ENCODE results near the gene AMFR. TPM values are rescaled to one million over a fixed set of nuclear protein-coding genes. Genes with fewer than 3 reads are reported as not detected.

AMFR gene
- total and polyA plus RNA-seq, 10 of the 15 experiments (the other 5 are each of a cell fraction or from before 2014, with no cell fraction given) = 8.2 to 67.6 (median 28.1) TPM

DNA sequence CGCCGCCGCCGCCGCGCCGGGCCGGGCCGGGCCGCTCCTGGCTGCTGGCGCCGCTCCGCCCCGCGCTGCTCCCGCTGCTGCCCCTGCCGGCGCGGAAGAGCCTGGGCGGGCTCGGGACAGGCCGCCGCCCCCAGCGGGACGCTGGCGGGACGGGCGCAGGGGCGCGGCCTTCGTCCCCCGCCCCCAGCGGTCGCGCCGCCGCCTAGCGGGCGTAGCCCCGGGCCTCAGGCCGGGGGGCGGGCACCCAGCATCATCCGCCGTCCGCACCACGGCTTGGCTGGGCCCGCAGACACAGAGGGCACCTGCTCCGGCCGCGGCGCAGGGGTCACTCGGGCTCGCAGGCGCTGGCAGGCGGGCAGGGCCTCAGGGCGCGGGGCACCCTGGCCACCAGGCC lies at the start of gene AMFR (continued):
- TF ChIP-seq POLR2A (IDR thresholded peaks at IDR 0.05; ENCODE audit: low read depth, low read length) = peak; percentile 48
- TF ChIP-seq ZNF274 (IDR thresholded peaks at IDR 0.05; ENCODE audit: insufficient read depth, insufficient read length) = no peak
- TF ChIP-seq STAT3 (IDR thresholded peaks at IDR 0.05; ENCODE audit: low read depth, low read length) = no peak
- TF ChIP-seq CHD2 (IDR thresholded peaks at IDR 0.05; ENCODE audit: borderline replicate concordance, low read depth, low read length) = peak; percentile 54; the same call in 1 of the 2 replicates
- no peak for TF ChIP-seq KAT2A (conservative IDR thresholded peaks at IDR 0.05; ENCODE audit: control insufficient read depth, low read depth, low read length)
- TF ChIP-seq, protein P1, sequence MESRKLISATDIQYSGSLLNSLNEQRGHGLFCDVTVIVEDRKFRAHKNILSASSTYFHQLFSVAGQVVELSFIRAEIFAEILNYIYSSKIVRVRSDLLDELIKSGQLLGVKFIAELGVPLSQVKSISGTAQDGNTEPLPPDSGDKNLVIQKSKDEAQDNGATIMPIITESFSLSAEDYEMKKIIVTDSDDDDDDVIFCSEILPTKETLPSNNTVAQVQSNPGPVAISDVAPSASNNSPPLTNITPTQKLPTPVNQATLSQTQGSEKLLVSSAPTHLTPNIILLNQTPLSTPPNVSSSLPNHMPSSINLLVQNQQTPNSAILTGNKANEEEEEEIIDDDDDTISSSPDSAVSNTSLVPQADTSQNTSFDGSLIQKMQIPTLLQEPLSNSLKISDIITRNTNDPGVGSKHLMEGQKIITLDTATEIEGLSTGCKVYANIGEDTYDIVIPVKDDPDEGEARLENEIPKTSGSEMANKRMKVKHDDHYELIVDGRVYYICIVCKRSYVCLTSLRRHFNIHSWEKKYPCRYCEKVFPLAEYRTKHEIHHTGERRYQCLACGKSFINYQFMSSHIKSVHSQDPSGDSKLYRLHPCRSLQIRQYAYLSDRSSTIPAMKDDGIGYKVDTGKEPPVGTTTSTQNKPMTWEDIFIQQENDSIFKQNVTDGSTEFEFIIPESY (IDR thresholded peaks at IDR 0.05) = no peak
- TF ChIP-seq, protein P2, sequence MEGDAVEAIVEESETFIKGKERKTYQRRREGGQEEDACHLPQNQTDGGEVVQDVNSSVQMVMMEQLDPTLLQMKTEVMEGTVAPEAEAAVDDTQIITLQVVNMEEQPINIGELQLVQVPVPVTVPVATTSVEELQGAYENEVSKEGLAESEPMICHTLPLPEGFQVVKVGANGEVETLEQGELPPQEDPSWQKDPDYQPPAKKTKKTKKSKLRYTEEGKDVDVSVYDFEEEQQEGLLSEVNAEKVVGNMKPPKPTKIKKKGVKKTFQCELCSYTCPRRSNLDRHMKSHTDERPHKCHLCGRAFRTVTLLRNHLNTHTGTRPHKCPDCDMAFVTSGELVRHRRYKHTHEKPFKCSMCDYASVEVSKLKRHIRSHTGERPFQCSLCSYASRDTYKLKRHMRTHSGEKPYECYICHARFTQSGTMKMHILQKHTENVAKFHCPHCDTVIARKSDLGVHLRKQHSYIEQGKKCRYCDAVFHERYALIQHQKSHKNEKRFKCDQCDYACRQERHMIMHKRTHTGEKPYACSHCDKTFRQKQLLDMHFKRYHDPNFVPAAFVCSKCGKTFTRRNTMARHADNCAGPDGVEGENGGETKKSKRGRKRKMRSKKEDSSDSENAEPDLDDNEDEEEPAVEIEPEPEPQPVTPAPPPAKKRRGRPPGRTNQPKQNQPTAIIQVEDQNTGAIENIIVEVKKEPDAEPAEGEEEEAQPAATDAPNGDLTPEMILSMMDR (IDR thresholded peaks at IDR 0.05 in 2 of 3, conservative IDR thresholded peaks at IDR 0.05 in 1 of 3; ENCODE audit: control insufficient read depth in 2 of 3, extremely low read depth in 1 of 3, insufficient read depth in 1 of 3, low read depth in 3 of 3, low read length in 3 of 3) = peak; percentile 14 to 36 (median 29); a peak in 4 of 6 replicates
- peak in 1 of 2 experiments; percentile 62; a peak in 2 of 4 replicates for TF ChIP-seq BHLHE40 (IDR thresholded peaks at IDR 0.05; ENCODE audit: borderline replicate concordance in 1 of 2, low read depth in 2 of 2, low read length in 1 of 2)

DNA sequence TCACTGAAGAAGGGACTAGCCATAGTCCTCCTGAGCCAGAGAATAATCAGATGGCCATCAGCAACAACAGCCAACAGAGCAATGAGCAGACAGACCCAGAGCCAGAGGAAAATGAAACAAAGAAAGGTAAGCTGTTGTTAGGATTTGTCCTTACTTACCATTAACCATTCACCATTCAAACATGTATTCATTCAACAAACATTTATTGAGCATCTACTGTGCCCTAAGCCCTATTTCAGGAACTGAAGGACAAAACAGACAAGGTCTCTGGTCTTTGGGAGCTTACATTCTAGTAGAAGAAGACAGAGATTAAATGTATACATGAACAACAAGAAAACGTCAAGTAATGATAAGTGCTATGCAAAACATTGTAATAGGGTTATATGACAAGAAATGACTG lies 45.3 kb upstream of the AMFR start:
- BruUV-seq (replicated peaks) = no TSS peak
- no peak overlapping the region for H3K9ac ChIP-seq (ENCODE audit: control insufficient read depth, insufficient read depth, low read length)
- no peak overlapping the region for H3K27ac ChIP-seq (ENCODE audit: control insufficient read depth, insufficient read depth)
- RAD21 ChIA-PET (ENCODE audit: unreplicated experiment) = no interaction called here
- H4K20me1 ChIP-seq (ENCODE audit: control insufficient read depth, insufficient read depth) = no peaks in the 10 kb centered on the region
- no peak for FAIRE-seq
- no peaks in the 10 kb centered on the region for H3K27me3 ChIP-seq (replicated peaks in 1 of 2; ENCODE audit: control insufficient read depth in 2 of 2, insufficient read depth in 2 of 2, low read length in 1 of 2)
- intact Hi-C loops (cut with micrococcal nuclease; ENCODE audit: unreplicated experiment) = no loop called here
- SMC1A ChIA-PET (ENCODE audit: uncharacterized antibody, unreplicated experiment) = interaction anchor here (1.2 kb wide), 1 partner anchor 232 kb away, joined by 5 read pairs; no protein-coding TSS in a partner anchor
- no peaks in the 10 kb centered on the region for H3K4me1 ChIP-seq (ENCODE audit: control insufficient read depth, insufficient read depth, low read length)
- H3K9me3 ChIP-seq (replicated peaks; ENCODE audit: control insufficient read depth, insufficient read depth, low read length) = no peaks in the 10 kb centered on the region
- H2AFZ ChIP-seq (ENCODE audit: control insufficient read depth, low read depth, low read length) = no peak overlapping the region
- in situ Hi-C loops (cut with MboI) = no loop called here
- CTCF ChIA-PET = no interaction called here
- no peak overlapping the region for H3K4me3 ChIP-seq
- TF ChIP-seq CEBPB (IDR thresholded peaks at IDR 0.05; ENCODE audit: borderline replicate concordance in 1 of 2, low read depth in 2 of 2, low read length in 2 of 2) (no peak), TCF7 (IDR thresholded peaks at IDR 0.05; ENCODE audit: borderline replicate concordance) (no peak), CHD4 (IDR thresholded peaks at IDR 0.05) (no peak), GABPA (IDR thresholded peaks at IDR 0.05; ENCODE audit: low read depth) (no peak)
- ATAC-seq = no peak
- H3K36me3 ChIP-seq (ENCODE audit: control insufficient read depth in 2 of 2, insufficient read depth in 2 of 2, low read length in 1 of 2) = peaks cover 5 to 47% of the 10 kb centered on the region in 2 experiments
- H3K79me2 ChIP-seq (ENCODE audit: control insufficient read depth, insufficient read depth, low read length) = no peaks in the 10 kb centered on the region
- no peak overlapping the region for H3K4me2 ChIP-seq (ENCODE audit: control insufficient read depth, insufficient read depth)
- no peak for DNase-seq (ENCODE audit: low read depth, low spot score)
- POLR2A ChIA-PET = no interaction called here
- 95% methylated on average over 1 of the region's 1 CpG for whole genome bisulfite sequencing (ENCODE audit: insufficient coverage, insufficient replicate concordance, low lambda C conversion rate, missing lambda C conversion rate)

Data from GM12878 (cell line).